Endodermal cell (in vitro differentiated cells): ENCODE data around the gene KMT2E. TPM values are rescaled to one million over a fixed set of nuclear protein-coding genes. Genes with fewer than 3 reads are reported as not detected.

Experiments used
- DNase-seq: peaks from one replicate; pipeline ENCODE4 v3.0.0-alpha.2; 2017
- H3K27ac ChIP-seq: 2 replicates; pipeline ENCODE4 v1.5.1; 2013; ENCODE audit warnings: mild to moderate bottlenecking, low read depth, low read length, moderate library complexity
- H3K27me3 ChIP-seq: 2 replicates; pipeline ENCODE4 v1.6.1; 2013; ENCODE audit warnings: mild to moderate bottlenecking, low read length, moderate library complexity; ENCODE audit not compliant: insufficient read depth, control insufficient read depth, poor library complexity, severe bottlenecking
- H3K36me3 ChIP-seq: 2 replicates; pipeline ENCODE4 v1.7.0; 2013; ENCODE audit warnings: mild to moderate bottlenecking, low read length, moderate library complexity; ENCODE audit not compliant: control insufficient read depth, insufficient read depth
- H3K4me1 ChIP-seq: one replicate; pipeline ENCODE4 v1.7.0; 2013; ENCODE audit warnings: low read length; ENCODE audit not compliant: control insufficient read depth, insufficient read depth
- H3K4me3 ChIP-seq: 2 replicates; pipeline ENCODE4 v1.5.1; 2013; ENCODE audit warnings: mild to moderate bottlenecking, low read length, moderate library complexity
- H3K9ac ChIP-seq: 2 replicates; pipeline ENCODE4 v1.6.1; 2013; ENCODE audit warnings: mild to moderate bottlenecking, low read length, moderate library complexity; ENCODE audit not compliant: poor library complexity, severe bottlenecking; ENCODE audit errors: extremely low read depth
- H3K9me3 ChIP-seq: 2 replicates; pipeline ENCODE4 v1.6.1; 2013; ENCODE audit warnings: mild to moderate bottlenecking, low read length, moderate library complexity; ENCODE audit not compliant: control insufficient read depth
- H3K27ac Mint-ChIP-seq: 2 replicates; pipeline ENCODE4 v1.8.0; 2020; ENCODE audit warnings: mixed read lengths
- H3K27me3 Mint-ChIP-seq: 2 replicates; pipeline ENCODE4 v1.8.0; 2021; ENCODE audit warnings: mild to moderate bottlenecking, mixed read lengths; ENCODE audit not compliant: insufficient read depth
- H3K36me3 Mint-ChIP-seq: 2 replicates; pipeline ENCODE4 v1.8.0; 2020; ENCODE audit warnings: low read depth, mixed read lengths
- H3K4me1 Mint-ChIP-seq: 2 replicates; pipeline ENCODE4 v1.8.0; 2020; ENCODE audit warnings: mixed read lengths
- H3K4me3 Mint-ChIP-seq: 2 replicates; pipeline ENCODE4 v1.8.0; 2020; ENCODE audit warnings: mild to moderate bottlenecking, moderate library complexity, mixed read lengths
- H3K9me3 Mint-ChIP-seq: 2 replicates; pipeline ENCODE4 v1.8.0; 2020; ENCODE audit warnings: mild to moderate bottlenecking, mixed read lengths
- CTCF ChIP-seq: fragments of 200-600 bp; sonication (generic); conservative IDR thresholded peaks from 2 replicates; pipeline ENCODE4 v1.5.0; 2021; ENCODE audit warnings: antibody characterized with exemption, mild to moderate bottlenecking
- WGBS, 2 experiments: methylation state at CpG; one replicate each; pipeline versions ENCODE4 v1.1.5 to v1.1.7; 2013; ENCODE audit warnings: missing lambda C conversion rate in 2 of 2, mixed read lengths in 1 of 2; ENCODE audit not compliant: insufficient coverage in 1 of 2, insufficient read length in 1 of 2; 5-methylcytosine and 5-hydroxymethylcytosine counted together
- total RNA-seq, 2 donors: library from RNA; stranded (reverse); fragmentation: NEBNext Ultra II Directional in 1 of 2; extraction: Animal tissue kit (Norgen Biotek cat#: 25700) in 1 of 2; gene quantifications; 2 replicates in 1 of 2; 3 replicates in 1 of 2; pipeline ENCODE4 v1.2.1, GENCODE V29; 2021

The KMT2E gene
- total RNA-seq, 2 donors from 2014 or later = 65.7 to 70.4 TPM

- no peak for DNase-seq
- no peaks in the 10 kb centered on the region for H3K27me3 ChIP-seq
- no peaks in the 10 kb centered on the region for H3K27me3 Mint-ChIP-seq
- TF ChIP-seq CTCF = no peak
- H3K9ac ChIP-seq = no peak overlapping the region
- H3K27ac ChIP-seq = no peak overlapping the region
- no peaks in the 10 kb centered on the region for H3K9me3 Mint-ChIP-seq
- H3K4me1 Mint-ChIP-seq = peaks cover 24% of the 10 kb centered on the region
- 97 to 100% methylated on average over 1 to 3 of the region's 3 CpGs for WGBS, 2 experiments
- no peak overlapping the region for H3K4me3 Mint-ChIP-seq
- H3K36me3 Mint-ChIP-seq = peaks cover 41% of the 10 kb centered on the region
- H3K4me1 ChIP-seq = no peaks in the 10 kb centered on the region
- no peaks in the 10 kb centered on the region for H3K9me3 ChIP-seq
- no peak overlapping the region for H3K4me3 ChIP-seq
- H3K36me3 ChIP-seq = peaks cover 58% of the 10 kb centered on the region
- peak overlapping the region; percentile 5 for H3K27ac Mint-ChIP-seq
These were observed 15.8 kb upstream of the KMT2E start for GRCh38 chr7:104998040-104998752.

- no peaks in the 10 kb centered on the region for H3K4me1 ChIP-seq
- Mint-ChIP-seq H3K27ac (no peak overlapping the region), H3K27me3 (no peaks in the 10 kb centered on the region), H3K4me3 (no peak overlapping the region), H3K4me1 (peaks cover 30% of the 10 kb centered on the region), H3K9me3 (no peaks in the 10 kb centered on the region), H3K36me3 (peaks cover 36% of the 10 kb centered on the region)
- no peaks in the 10 kb centered on the region for H3K27me3 ChIP-seq
- TF ChIP-seq CTCF = no peak
- H3K9me3 ChIP-seq = no peaks in the 10 kb centered on the region
- H3K4me3 ChIP-seq = no peak overlapping the region
- no peak overlapping the region for H3K9ac ChIP-seq
- H3K27ac ChIP-seq = no peak overlapping the region
- 60 to 84% methylated on average over 1 to 4 of the region's 4 CpGs for WGBS, 2 experiments
- DNase-seq = no peak
- H3K36me3 ChIP-seq = peaks cover 52% of the 10 kb centered on the region
These were observed 13.8 kb upstream of the KMT2E start for GRCh38 chr7:105000200-105000599.

GRCh38 chr7:105000927-105001336, 13.1 kb upstream of the KMT2E start:
- Mint-ChIP-seq H3K27ac (peak overlapping the region; percentile 90), H3K9me3 (no peaks in the 10 kb centered on the region), H3K27me3 (no peaks in the 10 kb centered on the region), H3K36me3 (peaks cover 39% of the 10 kb centered on the region), H3K4me3 (no peak overlapping the region), H3K4me1 (peaks cover 28% of the 10 kb centered on the region)
- Histone ChIP-seq H3K9ac (no peak overlapping the region), H3K36me3 (peaks cover 50% of the 10 kb centered on the region), H3K4me3 (no peak overlapping the region), H3K27me3 (no peaks in the 10 kb centered on the region), H3K4me1 (no peaks in the 10 kb centered on the region), H3K27ac (no peak overlapping the region), H3K9me3 (no peaks in the 10 kb centered on the region)
- DNase-seq = peak; percentile 57
- WGBS, 2 experiments = 92 to 94% methylated on average over 8 to 18 of the region's 18 CpGs
- no peak for TF ChIP-seq CTCF
